ENCODE measurements around the gene SIN3B.

SIN3B gene

DNA sequence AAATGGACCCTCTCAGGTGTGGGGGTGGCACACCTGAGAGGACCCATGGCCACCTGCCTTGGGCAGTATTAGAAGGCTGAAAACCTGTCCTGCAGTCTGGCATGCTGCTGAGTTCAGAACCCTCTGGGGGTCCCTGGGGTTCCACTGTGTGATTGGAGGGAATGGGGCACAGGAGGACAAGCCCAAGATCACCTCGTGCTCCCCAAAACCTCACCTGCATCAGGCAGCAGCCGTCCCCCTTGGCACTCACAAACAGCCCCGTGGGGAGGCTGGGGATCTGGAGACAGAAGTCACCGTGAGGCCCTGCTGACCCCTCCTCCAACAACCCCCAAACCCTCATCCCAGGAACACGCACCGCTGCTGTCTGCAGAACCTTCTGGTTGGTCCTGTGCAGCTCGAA, 74.1 kb downstream of the SIN3B start:
- Histone ChIP-seq H3K36me3 (replicated peaks; ENCODE audit: insufficient read depth, low read length) (no peaks in the 10 kb centered on the region), H3K79me2 (ENCODE audit: low read length) (no peaks in the 10 kb centered on the region), H2AFZ (ENCODE audit: low read length) (no peak overlapping the region), H3K9me3 (replicated peaks; ENCODE audit: insufficient read depth, low read length) (no peaks in the 10 kb centered on the region), H3K4me2 (ENCODE audit: low read depth, low read length) (no peak overlapping the region), H3K9ac (ENCODE audit: low read length) (no peak overlapping the region), H3K27ac (ENCODE audit: low read length) (no peak overlapping the region), H3K4me3 (ENCODE audit: low read length) (no peak overlapping the region), H3K27me3 (replicated peaks; ENCODE audit: insufficient read depth, low read length) (peaks cover 49% of the 10 kb centered on the region), H4K20me1 (ENCODE audit: insufficient read depth, low read length) (no peaks in the 10 kb centered on the region), H3F3A (ENCODE audit: insufficient read depth, low read length) (no peaks in the 10 kb centered on the region), H3K4me1 (ENCODE audit: low read length) (no peaks in the 10 kb centered on the region), H3K9me2 (replicated peaks; ENCODE audit: insufficient read depth, low read length) (no peaks in the 10 kb centered on the region)
- TF ChIP-seq, protein P1, sequence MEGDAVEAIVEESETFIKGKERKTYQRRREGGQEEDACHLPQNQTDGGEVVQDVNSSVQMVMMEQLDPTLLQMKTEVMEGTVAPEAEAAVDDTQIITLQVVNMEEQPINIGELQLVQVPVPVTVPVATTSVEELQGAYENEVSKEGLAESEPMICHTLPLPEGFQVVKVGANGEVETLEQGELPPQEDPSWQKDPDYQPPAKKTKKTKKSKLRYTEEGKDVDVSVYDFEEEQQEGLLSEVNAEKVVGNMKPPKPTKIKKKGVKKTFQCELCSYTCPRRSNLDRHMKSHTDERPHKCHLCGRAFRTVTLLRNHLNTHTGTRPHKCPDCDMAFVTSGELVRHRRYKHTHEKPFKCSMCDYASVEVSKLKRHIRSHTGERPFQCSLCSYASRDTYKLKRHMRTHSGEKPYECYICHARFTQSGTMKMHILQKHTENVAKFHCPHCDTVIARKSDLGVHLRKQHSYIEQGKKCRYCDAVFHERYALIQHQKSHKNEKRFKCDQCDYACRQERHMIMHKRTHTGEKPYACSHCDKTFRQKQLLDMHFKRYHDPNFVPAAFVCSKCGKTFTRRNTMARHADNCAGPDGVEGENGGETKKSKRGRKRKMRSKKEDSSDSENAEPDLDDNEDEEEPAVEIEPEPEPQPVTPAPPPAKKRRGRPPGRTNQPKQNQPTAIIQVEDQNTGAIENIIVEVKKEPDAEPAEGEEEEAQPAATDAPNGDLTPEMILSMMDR (IDR thresholded peaks at IDR 0.05; ENCODE audit: low read length): no peak
- no peak for TF ChIP-seq EZH2phosphoT487 (IDR thresholded peaks at IDR 0.05; ENCODE audit: low read length)
- TF ChIP-seq EZH2 (optimal IDR thresholded peaks at IDR 0.05; ENCODE audit: low read depth, low read length): no peak
- DNase-seq: no peak

DNA sequence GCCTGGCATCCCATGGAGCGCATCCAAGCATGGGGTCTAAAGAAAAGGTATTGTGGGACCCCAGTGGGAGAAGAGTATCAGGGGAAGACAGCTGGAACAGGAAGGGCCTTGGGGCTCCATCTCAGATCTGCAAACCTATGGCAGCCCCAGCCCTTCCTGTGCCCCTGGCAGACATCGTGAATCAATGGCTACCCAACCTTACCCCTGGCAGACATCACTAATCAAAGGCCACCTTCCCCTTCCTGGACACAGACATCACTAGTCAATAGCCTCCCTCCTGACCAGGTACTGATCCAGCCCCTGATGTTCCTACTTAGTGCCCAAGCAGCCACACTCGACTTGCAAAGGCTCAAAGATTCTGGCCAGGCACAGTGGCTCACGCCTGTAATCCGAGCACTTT, 75.4 kb downstream of the SIN3B start:
- Histone ChIP-seq H3K4me3 (ENCODE audit: low read length) (no peak overlapping the region), H3K9ac (ENCODE audit: low read length) (no peak overlapping the region), H3K9me2 (replicated peaks; ENCODE audit: insufficient read depth, low read length) (no peaks in the 10 kb centered on the region), H3K27me3 (replicated peaks; ENCODE audit: insufficient read depth, low read length) (peaks cover 55% of the 10 kb centered on the region), H3K4me2 (ENCODE audit: low read depth, low read length) (no peak overlapping the region), H3K79me2 (ENCODE audit: low read length) (no peaks in the 10 kb centered on the region), H3K9me3 (replicated peaks; ENCODE audit: insufficient read depth, low read length) (no peaks in the 10 kb centered on the region), H3K36me3 (replicated peaks; ENCODE audit: insufficient read depth, low read length) (no peaks in the 10 kb centered on the region), H3K27ac (ENCODE audit: low read length) (no peak overlapping the region), H2AFZ (ENCODE audit: low read length) (no peak overlapping the region), H3K4me1 (ENCODE audit: low read length) (no peaks in the 10 kb centered on the region), H3F3A (ENCODE audit: insufficient read depth, low read length) (no peaks in the 10 kb centered on the region), H4K20me1 (ENCODE audit: insufficient read depth, low read length) (no peaks in the 10 kb centered on the region)
- no peak for DNase-seq
- no peak for TF ChIP-seq EZH2 (optimal IDR thresholded peaks at IDR 0.05; ENCODE audit: low read depth, low read length)
- no peak for TF ChIP-seq EZH2phosphoT487 (IDR thresholded peaks at IDR 0.05; ENCODE audit: low read length)
- TF ChIP-seq, protein P1 (IDR thresholded peaks at IDR 0.05; ENCODE audit: low read length): no peak

- Histone ChIP-seq H3K27ac (ENCODE audit: low read length) (no peak overlapping the region), H3K79me2 (ENCODE audit: low read length) (no peaks in the 10 kb centered on the region), H3K36me3 (replicated peaks; ENCODE audit: insufficient read depth, low read length) (no peaks in the 10 kb centered on the region), H3K9me3 (replicated peaks; ENCODE audit: insufficient read depth, low read length) (no peaks in the 10 kb centered on the region), H3K4me3 (ENCODE audit: low read length) (no peak overlapping the region), H3K9ac (ENCODE audit: low read length) (no peak overlapping the region), H2AFZ (ENCODE audit: low read length) (no peak overlapping the region), H3K27me3 (replicated peaks; ENCODE audit: insufficient read depth, low read length) (peaks cover 52% of the 10 kb centered on the region), H3K9me2 (replicated peaks; ENCODE audit: insufficient read depth, low read length) (no peaks in the 10 kb centered on the region), H3K4me1 (ENCODE audit: low read length) (no peaks in the 10 kb centered on the region), H3K4me2 (ENCODE audit: low read depth, low read length) (no peak overlapping the region), H4K20me1 (ENCODE audit: insufficient read depth, low read length) (no peaks in the 10 kb centered on the region), H3F3A (ENCODE audit: insufficient read depth, low read length) (no peaks in the 10 kb centered on the region)
- no peak for DNase-seq
- TF ChIP-seq, protein P1 (IDR thresholded peaks at IDR 0.05; ENCODE audit: low read length): no peak
- TF ChIP-seq EZH2 (optimal IDR thresholded peaks at IDR 0.05; ENCODE audit: low read depth, low read length): no peak
- no peak for TF ChIP-seq EZH2phosphoT487 (IDR thresholded peaks at IDR 0.05; ENCODE audit: low read length)
Measured at GRCh38 chr19:16908759-16909158, 79.6 kb downstream of the SIN3B start.
